Loucy (cell line): ENCODE measurements around the gene SOBP.

ENCODE experiments used
- H2AFZ ChIP-seq: fragments of 200-600 bp; sonication (generic); 2 replicates; pipeline ENCODE4 v1.6.0; 2016; ENCODE audit warnings: antibody characterized with exemption, mild to moderate bottlenecking, low read length, moderate library complexity
- H3F3A ChIP-seq: fragments of 200-600 bp; 2 replicates; pipeline ENCODE4 v1.6.0; 2016; ENCODE audit warnings: antibody characterized with exemption, low read depth, mild to moderate bottlenecking
- H3K27me3 ChIP-seq: fragments of 200-600 bp; sonication (generic); 2 replicates; pipeline ENCODE4 v1.6.1; 2014; ENCODE audit warnings: low read length, mild to moderate bottlenecking; ENCODE audit not compliant: insufficient read depth, poor library complexity, severe bottlenecking
- H3K36me3 ChIP-seq: fragments of 200-600 bp; sonication (generic); 2 replicates; pipeline ENCODE4 v1.6.1; 2016; ENCODE audit warnings: low read length; ENCODE audit not compliant: insufficient read depth
- H3K4me1 ChIP-seq: fragments of 200-600 bp; sonication (generic); 2 replicates; pipeline ENCODE4 v1.5.1; 2014; ENCODE audit warnings: low read length, mild to moderate bottlenecking; ENCODE audit not compliant: insufficient read depth, poor library complexity, severe bottlenecking
- H3K4me2 ChIP-seq: fragments of 200-600 bp; sonication (generic); 2 replicates; pipeline ENCODE4 v1.6.0; 2014; ENCODE audit warnings: antibody characterized with exemption, low read length, low read depth, mild to moderate bottlenecking; ENCODE audit not compliant: poor library complexity, severe bottlenecking
- H3K4me3 ChIP-seq: fragments of 200-600 bp; sonication (generic); 2 replicates; pipeline ENCODE4 v1.5.1; 2014; ENCODE audit warnings: low read length, mild to moderate bottlenecking, mixed read lengths; ENCODE audit not compliant: poor library complexity, severe bottlenecking
- H3K79me2 ChIP-seq: fragments of 200-600 bp; sonication (generic); 2 replicates; pipeline ENCODE4 v1.6.1; 2014; ENCODE audit warnings: low read length; ENCODE audit not compliant: insufficient read depth
- H3K9ac ChIP-seq: fragments of 200-600 bp; sonication (generic); 2 replicates; pipeline ENCODE4 v1.6.0; 2014; ENCODE audit warnings: mild to moderate bottlenecking, low read depth, low read length, moderate library complexity; ENCODE audit not compliant: poor library complexity, severe bottlenecking
- H3K9me2 ChIP-seq: fragments of 200-600 bp; sonication (generic); replicated peaks from 2 replicates; pipeline ENCODE4 v1.6.1; 2016; ENCODE audit warnings: low read depth, low read length, mixed read lengths
- H3K9me3 ChIP-seq: fragments of 200-600 bp; sonication (generic); 2 replicates; pipeline ENCODE4 v1.6.1; 2014; ENCODE audit warnings: mild to moderate bottlenecking, antibody characterized with exemption, low read length, low read depth; ENCODE audit not compliant: insufficient read depth
- H4K20me1 ChIP-seq: fragments of 200-600 bp; sonication (generic); 2 replicates; pipeline ENCODE4 v1.6.0; 2014; ENCODE audit warnings: antibody characterized with exemption, low read length, mild to moderate bottlenecking; ENCODE audit not compliant: insufficient read depth, poor library complexity, severe bottlenecking
- EZH2phosphoT487 ChIP-seq: fragments of 200-600 bp; IDR thresholded peaks from 2 replicates; pipeline ENCODE4 v1.6.1; 2018; ENCODE audit warnings: antibody characterized with exemption, mild to moderate bottlenecking, moderate library complexity, borderline replicate concordance
- TF ChIP-seq, protein P1 (sequence below): fragments of 200-600 bp; sonication (generic); conservative IDR thresholded peaks from 2 replicates; pipeline ENCODE4 v1.5.1; 2014; ENCODE audit warnings: mild to moderate bottlenecking, antibody characterized with exemption, low read length

The SOBP gene

DNA sequence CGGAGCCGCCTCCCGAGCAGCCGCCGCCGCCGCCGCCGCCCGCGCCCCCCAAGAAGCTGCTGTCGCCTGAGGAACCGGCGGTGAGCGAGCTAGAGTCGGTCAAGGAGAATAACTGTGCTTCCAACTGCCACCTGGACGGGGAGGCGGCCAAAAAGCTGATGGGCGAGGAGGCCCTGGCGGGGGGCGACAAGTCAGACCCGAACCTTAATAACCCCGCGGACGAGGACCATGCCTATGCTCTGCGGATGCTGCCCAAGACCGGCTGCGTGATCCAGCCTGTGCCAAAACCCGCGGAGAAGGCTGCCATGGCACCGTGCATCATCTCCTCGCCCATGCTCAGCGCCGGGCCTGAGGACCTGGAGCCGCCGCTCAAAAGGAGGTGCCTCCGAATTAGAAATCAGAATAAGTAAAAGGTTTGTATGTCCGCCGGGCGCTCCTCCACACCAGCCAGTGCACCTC lies 145.2 kb downstream of the SOBP start:
- Histone ChIP-seq H3K4me1 (peaks cover 25% of the 10 kb centered on the region), H3K4me3 (no peak overlapping the region), H3K4me2 (no peak overlapping the region), H3K9me2 (no peaks in the 10 kb centered on the region), H3K36me3 (peaks cover 16% of the 10 kb centered on the region; the same call in 1 of the 2 replicates), H4K20me1 (no peaks in the 10 kb centered on the region), H3K9me3 (no peaks in the 10 kb centered on the region), H3K79me2 (no peaks in the 10 kb centered on the region), H3K9ac (no peak overlapping the region), H3F3A (no peaks in the 10 kb centered on the region), H3K27me3 (no peaks in the 10 kb centered on the region), H2AFZ (no peak overlapping the region)
- TF ChIP-seq, protein P1, sequence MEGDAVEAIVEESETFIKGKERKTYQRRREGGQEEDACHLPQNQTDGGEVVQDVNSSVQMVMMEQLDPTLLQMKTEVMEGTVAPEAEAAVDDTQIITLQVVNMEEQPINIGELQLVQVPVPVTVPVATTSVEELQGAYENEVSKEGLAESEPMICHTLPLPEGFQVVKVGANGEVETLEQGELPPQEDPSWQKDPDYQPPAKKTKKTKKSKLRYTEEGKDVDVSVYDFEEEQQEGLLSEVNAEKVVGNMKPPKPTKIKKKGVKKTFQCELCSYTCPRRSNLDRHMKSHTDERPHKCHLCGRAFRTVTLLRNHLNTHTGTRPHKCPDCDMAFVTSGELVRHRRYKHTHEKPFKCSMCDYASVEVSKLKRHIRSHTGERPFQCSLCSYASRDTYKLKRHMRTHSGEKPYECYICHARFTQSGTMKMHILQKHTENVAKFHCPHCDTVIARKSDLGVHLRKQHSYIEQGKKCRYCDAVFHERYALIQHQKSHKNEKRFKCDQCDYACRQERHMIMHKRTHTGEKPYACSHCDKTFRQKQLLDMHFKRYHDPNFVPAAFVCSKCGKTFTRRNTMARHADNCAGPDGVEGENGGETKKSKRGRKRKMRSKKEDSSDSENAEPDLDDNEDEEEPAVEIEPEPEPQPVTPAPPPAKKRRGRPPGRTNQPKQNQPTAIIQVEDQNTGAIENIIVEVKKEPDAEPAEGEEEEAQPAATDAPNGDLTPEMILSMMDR, result no peak
- TF ChIP-seq EZH2phosphoT487, result no peak

DNA sequence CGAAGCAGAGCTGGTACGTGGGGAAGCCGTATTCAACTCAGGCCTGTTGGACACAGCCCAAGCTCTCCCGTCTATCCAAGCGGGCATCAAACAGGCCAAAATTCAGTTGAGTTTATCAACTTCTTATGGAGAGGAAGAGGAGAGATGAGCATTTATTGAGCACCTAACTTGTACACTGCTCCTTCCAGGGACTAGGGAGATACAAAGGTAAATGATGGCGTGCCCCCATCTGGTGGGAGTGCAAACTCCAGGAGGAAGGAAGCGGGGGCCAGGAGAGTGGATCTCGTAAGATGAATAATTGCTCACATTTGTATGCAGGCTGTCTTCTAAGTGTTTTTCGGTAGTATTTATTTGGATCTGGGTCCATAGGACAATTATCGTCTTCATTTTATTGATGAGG lies 146.6 kb downstream of the SOBP start:
- H3K79me2 ChIP-seq, result no peaks in the 10 kb centered on the region
- TF ChIP-seq EZH2phosphoT487, result no peak
- TF ChIP-seq, protein P1, result peak; percentile 31
- no peak overlapping the region for H2AFZ ChIP-seq

DNA sequence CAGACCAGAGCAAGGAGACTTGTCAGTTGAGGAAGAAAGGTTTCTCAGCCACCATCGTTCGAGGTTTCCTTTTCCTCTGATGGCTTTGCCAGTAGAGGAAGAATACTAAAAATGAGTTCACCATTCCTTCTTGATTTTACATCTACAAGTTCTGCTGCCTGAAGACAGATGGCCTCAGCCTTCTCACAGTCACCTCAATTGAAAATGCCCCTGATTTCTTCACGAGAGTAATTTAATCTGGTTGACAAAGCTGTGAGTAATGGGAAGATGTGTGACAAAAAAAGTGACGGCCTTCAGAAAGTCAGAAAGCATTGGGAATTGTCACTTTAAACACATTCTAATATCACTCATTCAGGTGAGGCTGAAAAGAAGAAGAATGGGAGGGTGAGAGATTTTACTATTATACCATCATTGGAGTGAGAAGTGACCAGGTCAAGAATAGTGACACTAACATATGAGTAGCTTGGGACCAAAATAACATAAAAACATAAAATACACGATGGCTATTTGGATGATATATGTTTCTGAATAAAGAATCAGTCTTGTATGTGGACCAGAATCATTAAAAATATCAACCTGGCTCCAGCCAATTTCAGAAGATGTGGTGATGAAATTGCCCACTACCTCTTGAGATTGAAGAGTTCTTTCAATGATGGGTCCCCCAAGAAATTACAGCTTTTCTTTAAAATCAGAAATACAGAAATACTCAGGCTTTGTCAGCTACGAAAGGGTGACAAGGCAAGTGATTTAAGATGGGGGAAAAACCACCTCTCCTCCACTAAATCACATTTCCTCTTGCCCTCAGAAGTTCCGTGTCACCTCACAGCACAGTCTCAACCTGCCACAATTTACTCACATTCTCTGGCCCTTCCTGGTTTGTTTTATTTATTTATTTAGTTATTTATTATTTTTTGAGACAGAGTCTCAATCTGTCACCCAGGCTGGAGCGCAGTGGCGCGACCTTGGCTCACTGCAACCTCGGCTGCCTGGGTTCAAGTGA lies 147.7 kb downstream of the SOBP start:
- H3F3A ChIP-seq, result no peaks in the 10 kb centered on the region
- no peaks in the 10 kb centered on the region for H3K27me3 ChIP-seq
- H2AFZ ChIP-seq, result no peak overlapping the region
- H3K4me1 ChIP-seq, result peaks cover 23% of the 10 kb centered on the region
- no peak overlapping the region for H3K4me3 ChIP-seq
- H3K36me3 ChIP-seq, result peaks cover 16% of the 10 kb centered on the region; the same call in 1 of the 2 replicates
- TF ChIP-seq, protein P1, result no peak
- TF ChIP-seq EZH2phosphoT487, result no peak
- H3K9me3 ChIP-seq, result no peaks in the 10 kb centered on the region
- no peaks in the 10 kb centered on the region for H3K79me2 ChIP-seq
- H4K20me1 ChIP-seq, result no peaks in the 10 kb centered on the region
- no peaks in the 10 kb centered on the region for H3K9me2 ChIP-seq
- no peak overlapping the region for H3K9ac ChIP-seq
- H3K4me2 ChIP-seq, result peak overlapping the region; percentile 57

More for the DNA sequence above, 146.6 kb downstream of the SOBP start:
- Histone ChIP-seq H3K9ac (no peak overlapping the region), H3K4me1 (peaks cover 23% of the 10 kb centered on the region), H3K4me2 (peak overlapping the region; percentile 57), H3K27me3 (no peaks in the 10 kb centered on the region), H3K36me3 (peaks cover 16% of the 10 kb centered on the region; the same call in 1 of the 2 replicates), H4K20me1 (no peaks in the 10 kb centered on the region), H3F3A (no peaks in the 10 kb centered on the region), H3K9me2 (no peaks in the 10 kb centered on the region), H3K9me3 (no peaks in the 10 kb centered on the region), H3K4me3 (no peak overlapping the region)
